Measurements from ENCODE around the gene IKBIP. TPM values are rescaled to one million over a fixed set of nuclear protein-coding genes. Genes with fewer than 3 reads are reported as not detected.

Gene IKBIP
- polyA plus RNA-seq, 2 of the 4 experiments (the other 2 are of a cell fraction): 58.7 to 67.6 TPM

DNA sequence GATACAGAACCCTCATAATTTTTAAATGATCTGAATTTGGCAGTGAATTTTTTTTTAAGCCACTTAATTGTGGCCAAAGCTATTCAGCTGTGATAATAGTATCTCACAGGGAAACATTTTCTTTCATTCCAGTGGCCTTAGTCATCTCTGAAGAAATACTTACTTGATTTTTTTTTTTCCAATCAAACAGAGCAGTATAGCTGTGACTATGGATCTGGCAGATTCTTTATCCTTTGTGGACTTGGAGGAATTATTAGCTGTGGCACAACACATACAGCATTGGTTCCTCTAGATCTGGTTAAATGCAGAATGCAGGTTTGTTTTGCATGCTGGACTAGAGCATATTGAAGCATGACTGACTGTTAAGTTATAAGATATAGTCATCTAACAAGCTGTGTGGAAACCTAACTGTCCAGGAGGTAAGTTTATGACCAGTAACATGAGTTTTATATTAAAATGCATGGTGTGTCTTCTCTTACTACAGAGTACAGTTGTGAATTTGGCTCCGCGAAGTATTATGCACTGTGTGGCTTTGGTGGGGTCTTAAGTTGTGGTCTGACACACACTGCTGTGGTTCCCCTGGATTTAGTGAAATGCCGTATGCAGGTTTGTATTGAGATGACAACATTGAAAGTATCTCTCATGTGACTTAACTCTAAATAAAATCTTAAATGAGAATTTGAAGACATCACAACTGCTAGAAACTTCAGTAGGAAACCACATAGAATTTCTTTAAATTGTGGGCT is 49.2 kb downstream of the IKBIP start:
- no peak for ATAC-seq
- CTCF ChIA-PET: interaction anchor here (1.1 to 2.8 kb wide), 3 partner anchors 10 to 29 kb away, joined by 4 to 15 read pairs (median 4); no protein-coding TSS in a partner anchor
- WGBS (ENCODE audit: missing lambda C conversion rate): 87% methylated on average over 3 of the region's 3 CpGs

DNA sequence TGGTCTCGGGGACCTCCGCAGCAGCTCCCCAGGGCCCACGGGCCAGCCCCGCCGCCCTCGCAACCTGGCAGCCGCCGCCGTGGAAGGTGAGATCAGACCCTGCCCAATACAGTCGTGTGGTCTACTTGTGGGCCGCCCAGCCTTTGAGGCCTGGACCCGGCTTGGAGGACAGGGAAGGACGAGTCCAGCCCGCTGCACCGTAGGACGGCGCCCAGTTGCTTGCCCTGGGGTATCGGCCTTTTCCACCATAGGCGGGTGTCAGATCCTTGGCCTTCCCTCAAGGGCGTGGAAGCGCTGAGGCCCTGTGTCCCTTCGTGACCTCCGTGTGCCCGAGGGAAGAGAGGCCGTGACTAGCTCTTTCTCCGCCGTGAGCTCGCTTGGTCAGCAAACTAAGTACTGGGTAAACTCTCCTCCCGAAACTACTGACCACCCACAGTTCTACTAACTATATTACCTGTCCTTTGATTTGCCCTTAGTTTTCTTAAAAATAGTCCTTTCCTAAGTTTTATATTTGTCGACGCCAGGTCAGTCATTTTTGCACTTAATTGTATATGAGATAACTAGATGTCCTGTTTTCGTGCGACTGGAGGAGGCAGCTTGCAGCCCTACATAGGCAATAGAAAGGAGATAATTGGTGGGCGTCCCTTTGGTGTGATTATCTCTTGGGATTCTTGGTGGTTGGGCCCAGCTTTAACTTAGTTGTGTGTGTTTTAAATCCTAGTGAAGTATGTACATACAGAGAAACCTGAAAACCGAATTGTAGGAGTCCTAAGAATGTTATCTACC is 50.3 kb downstream of the IKBIP start:
- peak overlapping the region; percentile 96 to 97 for H3K27ac ChIP-seq
- no peaks in the 10 kb centered on the region for H3K9me3 ChIP-seq
- ChIA-PET POLR2A (interaction anchor here (1.0 to 3.0 kb wide), 12 partner anchors 13 to 170 kb away, joined by 3 to 23 read pairs (median 5); partner anchors contain the start of genes APAF1 and IKBIP), CTCF (interaction anchor here (0.6 to 4.7 kb wide), 14 partner anchors 8 to 405 kb away, joined by 3 to 26 read pairs (median 4); partner anchors contain the start of gene IKBIP)
- ATAC-seq (peak; percentile 14 to 40), FAIRE-seq (no peak), DNase-seq (ENCODE audit: low read depth in 1 of 2, low spot score in 1 of 2) (no peak)
- WGBS (ENCODE audit: missing lambda C conversion rate): under 1% methylated on average over 24 of the region's 35 CpGs
- H3K4me2 ChIP-seq: peak overlapping the region; percentile 80
- peak overlapping the region; percentile 85 for H3K4me3 ChIP-seq
- TF ChIP-seq HOXA7 (CRISPR knock-in tag; IDR thresholded peaks at IDR 0.05): no peak
- TF ChIP-seq HDAC2 (IDR thresholded peaks at IDR 0.05): no peak
- TF ChIP-seq, protein P1, sequence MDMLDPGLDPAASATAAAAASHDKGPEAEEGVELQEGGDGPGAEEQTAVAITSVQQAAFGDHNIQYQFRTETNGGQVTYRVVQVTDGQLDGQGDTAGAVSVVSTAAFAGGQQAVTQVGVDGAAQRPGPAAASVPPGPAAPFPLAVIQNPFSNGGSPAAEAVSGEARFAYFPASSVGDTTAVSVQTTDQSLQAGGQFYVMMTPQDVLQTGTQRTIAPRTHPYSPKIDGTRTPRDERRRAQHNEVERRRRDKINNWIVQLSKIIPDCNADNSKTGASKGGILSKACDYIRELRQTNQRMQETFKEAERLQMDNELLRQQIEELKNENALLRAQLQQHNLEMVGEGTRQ (IDR thresholded peaks at IDR 0.05): no peak
- no peak for TF ChIP-seq JUNB (IDR thresholded peaks at IDR 0.05)
- TF ChIP-seq, protein P2, sequence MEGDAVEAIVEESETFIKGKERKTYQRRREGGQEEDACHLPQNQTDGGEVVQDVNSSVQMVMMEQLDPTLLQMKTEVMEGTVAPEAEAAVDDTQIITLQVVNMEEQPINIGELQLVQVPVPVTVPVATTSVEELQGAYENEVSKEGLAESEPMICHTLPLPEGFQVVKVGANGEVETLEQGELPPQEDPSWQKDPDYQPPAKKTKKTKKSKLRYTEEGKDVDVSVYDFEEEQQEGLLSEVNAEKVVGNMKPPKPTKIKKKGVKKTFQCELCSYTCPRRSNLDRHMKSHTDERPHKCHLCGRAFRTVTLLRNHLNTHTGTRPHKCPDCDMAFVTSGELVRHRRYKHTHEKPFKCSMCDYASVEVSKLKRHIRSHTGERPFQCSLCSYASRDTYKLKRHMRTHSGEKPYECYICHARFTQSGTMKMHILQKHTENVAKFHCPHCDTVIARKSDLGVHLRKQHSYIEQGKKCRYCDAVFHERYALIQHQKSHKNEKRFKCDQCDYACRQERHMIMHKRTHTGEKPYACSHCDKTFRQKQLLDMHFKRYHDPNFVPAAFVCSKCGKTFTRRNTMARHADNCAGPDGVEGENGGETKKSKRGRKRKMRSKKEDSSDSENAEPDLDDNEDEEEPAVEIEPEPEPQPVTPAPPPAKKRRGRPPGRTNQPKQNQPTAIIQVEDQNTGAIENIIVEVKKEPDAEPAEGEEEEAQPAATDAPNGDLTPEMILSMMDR (IDR thresholded peaks at IDR 0.05): no peak
- 0 out of 2 replicates have a peak, but pooled peaks have one; percentile 17 for TF ChIP-seq ESRRA (IDR thresholded peaks at IDR 0.05; ENCODE audit: borderline replicate concordance, low read length)
- no peak for TF ChIP-seq CHD2 (IDR thresholded peaks at IDR 0.05; ENCODE audit: low read length, partially characterized antibody)
- TF ChIP-seq HEYL (CRISPR knock-in tag; IDR thresholded peaks at IDR 0.05): no peak
- H3K4me1 ChIP-seq: peaks cover 24% of the 10 kb centered on the region

More for the DNA sequence above, 49.2 kb downstream of the IKBIP start:
- TF ChIP-seq, protein P3, sequence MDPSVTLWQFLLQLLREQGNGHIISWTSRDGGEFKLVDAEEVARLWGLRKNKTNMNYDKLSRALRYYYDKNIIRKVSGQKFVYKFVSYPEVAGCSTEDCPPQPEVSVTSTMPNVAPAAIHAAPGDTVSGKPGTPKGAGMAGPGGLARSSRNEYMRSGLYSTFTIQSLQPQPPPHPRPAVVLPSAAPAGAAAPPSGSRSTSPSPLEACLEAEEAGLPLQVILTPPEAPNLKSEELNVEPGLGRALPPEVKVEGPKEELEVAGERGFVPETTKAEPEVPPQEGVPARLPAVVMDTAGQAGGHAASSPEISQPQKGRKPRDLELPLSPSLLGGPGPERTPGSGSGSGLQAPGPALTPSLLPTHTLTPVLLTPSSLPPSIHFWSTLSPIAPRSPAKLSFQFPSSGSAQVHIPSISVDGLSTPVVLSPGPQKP (IDR thresholded peaks at IDR 0.05; ENCODE audit: low read depth, low read length): no peak
- TF ChIP-seq FOSL2 (IDR thresholded peaks at IDR 0.05) (no peak), FOSL2 (CRISPR knock-in tag; IDR thresholded peaks at IDR 0.05) (peak; percentile 44; the same call in 1 of the 2 replicates), PHF8 (IDR thresholded peaks at IDR 0.05; ENCODE audit: borderline replicate concordance, low read depth) (no peak)
- TF ChIP-seq, protein P4, sequence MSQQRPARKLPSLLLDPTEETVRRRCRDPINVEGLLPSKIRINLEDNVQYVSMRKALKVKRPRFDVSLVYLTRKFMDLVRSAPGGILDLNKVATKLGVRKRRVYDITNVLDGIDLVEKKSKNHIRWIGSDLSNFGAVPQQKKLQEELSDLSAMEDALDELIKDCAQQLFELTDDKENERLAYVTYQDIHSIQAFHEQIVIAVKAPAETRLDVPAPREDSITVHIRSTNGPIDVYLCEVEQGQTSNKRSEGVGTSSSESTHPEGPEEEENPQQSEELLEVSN (IDR thresholded peaks at IDR 0.05; ENCODE audit: borderline replicate concordance, low read depth): no peak
- Histone ChIP-seq H3K4me1 (peaks cover 24% of the 10 kb centered on the region), H3K27ac (peak overlapping the region in 1 of 2 experiments; percentile 28; a peak in 3 of 6 replicates), H3K4me3 (peak overlapping the region; percentile 85), H3K9me3 (no peaks in the 10 kb centered on the region), H3K4me2 (peak overlapping the region; percentile 80)
- no peak for FAIRE-seq
- DNase-seq (ENCODE audit: low read depth in 1 of 2, low spot score in 1 of 2): peak in 1 of 2 experiments; percentile 25
- POLR2A ChIA-PET: interaction anchor here (3.0 kb wide), 1 partner anchor 49 kb away, joined by 23 read pairs; the partner anchor contains the start of genes APAF1 and IKBIP
